ENCODE results near the gene PASK.

DNA sequence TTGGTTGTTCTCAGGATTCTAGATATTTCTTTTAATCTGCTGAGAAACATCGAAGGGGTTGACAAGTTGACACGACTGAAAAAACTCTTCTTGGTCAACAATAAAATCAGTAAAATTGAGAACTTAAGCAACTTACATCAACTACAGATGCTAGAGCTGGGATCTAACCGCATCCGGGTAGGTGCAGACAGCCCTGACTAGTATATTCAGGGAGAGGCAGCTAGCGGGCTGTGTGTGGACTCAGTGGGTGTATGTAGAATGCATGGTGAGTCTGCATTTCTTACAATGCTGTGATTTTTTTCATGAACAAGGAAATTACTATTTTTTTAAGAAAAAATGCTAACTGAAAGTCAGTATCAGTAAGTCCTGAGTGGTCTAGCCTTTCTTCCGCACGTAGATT lies 11.0 kb upstream of the PASK start:
- TF ChIP-seq EZH2 (IDR thresholded peaks at IDR 0.05; ENCODE audit: low read length, missing control alignments), result no peak
- TF ChIP-seq, protein P1, sequence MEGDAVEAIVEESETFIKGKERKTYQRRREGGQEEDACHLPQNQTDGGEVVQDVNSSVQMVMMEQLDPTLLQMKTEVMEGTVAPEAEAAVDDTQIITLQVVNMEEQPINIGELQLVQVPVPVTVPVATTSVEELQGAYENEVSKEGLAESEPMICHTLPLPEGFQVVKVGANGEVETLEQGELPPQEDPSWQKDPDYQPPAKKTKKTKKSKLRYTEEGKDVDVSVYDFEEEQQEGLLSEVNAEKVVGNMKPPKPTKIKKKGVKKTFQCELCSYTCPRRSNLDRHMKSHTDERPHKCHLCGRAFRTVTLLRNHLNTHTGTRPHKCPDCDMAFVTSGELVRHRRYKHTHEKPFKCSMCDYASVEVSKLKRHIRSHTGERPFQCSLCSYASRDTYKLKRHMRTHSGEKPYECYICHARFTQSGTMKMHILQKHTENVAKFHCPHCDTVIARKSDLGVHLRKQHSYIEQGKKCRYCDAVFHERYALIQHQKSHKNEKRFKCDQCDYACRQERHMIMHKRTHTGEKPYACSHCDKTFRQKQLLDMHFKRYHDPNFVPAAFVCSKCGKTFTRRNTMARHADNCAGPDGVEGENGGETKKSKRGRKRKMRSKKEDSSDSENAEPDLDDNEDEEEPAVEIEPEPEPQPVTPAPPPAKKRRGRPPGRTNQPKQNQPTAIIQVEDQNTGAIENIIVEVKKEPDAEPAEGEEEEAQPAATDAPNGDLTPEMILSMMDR (conservative IDR thresholded peaks at IDR 0.05 in 1 of 2, IDR thresholded peaks at IDR 0.05 in 1 of 2; ENCODE audit: low read depth in 1 of 2, low read length in 2 of 2), result no peak
